HepG2 (cell line): Measurements from ENCODE around the gene PPP1R27. TPM values are rescaled to one million over a fixed set of nuclear protein-coding genes. Genes with fewer than 3 reads are reported as not detected.

Source experiments
- ATAC-seq: fragments of 200-7000 bp; cut with Tn5 transposase; 3 replicates; pipeline ENCODE4 v1.9.1; 2020; ENCODE audit warnings: mild to moderate bottlenecking, moderate library complexity
- BruUV-seq: library from RNA; stranded (reverse); fragments of 400-500 nt; replicated peaks from 2 replicates; lab custom pipeline; 2021; lab: Mats Ljungman, UMichigan
- CTCF ChIA-PET: fragments of 300-600 bp; formaldehyde crosslinking; extraction: SDS; loops from one replicate; lab custom pipeline; 2021; ENCODE audit warnings: low total read pairs, inconsistent platforms, low intra/inter-chr PET ratio; lab: Yijun Ruan, JAX
- POLR2A ChIA-PET: fragments of 350-600 bp; sonication (Branson Sonifier 250); formaldehyde crosslinking; loops from one replicate; lab custom pipeline; 2020; ENCODE audit warnings: antibody characterized with exemption, inconsistent platforms; lab: Yijun Ruan, JAX
- DNase-seq: peaks from one replicate; pipeline ENCODE4 v3.0.0-alpha.2; 2015; ENCODE audit warnings: low spot score
- FAIRE-seq: peaks from 3 replicates; lab custom pipeline; 2011; peaks lifted over from hg19 to GRCh38; lab: Jason Lieb, UNC
- H2AFZ ChIP-seq: one replicate; pipeline ENCODE4 v1.6.1; 2011; ENCODE audit warnings: low read length, inconsistent platforms
- H3K27ac ChIP-seq: fragments of 300-600 bp; 3 replicates; pipeline ENCODE4 v1.8.0; 2011; ENCODE audit warnings: mixed run types, mild to moderate bottlenecking, mixed read lengths, low read length, inconsistent platforms; ENCODE audit not compliant: insufficient read depth; ENCODE audit errors: extremely low read length
- H3K27me3 ChIP-seq, 2 experiments: fragments of 200-600 bp in 1 of 2; 2 replicates in 1 of 2; 3 replicates in 1 of 2; pipeline versions ENCODE4 v1.6.0 to v1.8.0; 2011; ENCODE audit warnings: low read length in 2 of 2, mild to moderate bottlenecking in 2 of 2, moderate library complexity in 2 of 2, inconsistent platforms in 1 of 2; ENCODE audit not compliant: insufficient read depth in 2 of 2, control insufficient read depth in 1 of 2
- H3K36me3 ChIP-seq, 2 experiments: fragments of 200-600 bp in 1 of 2; replicated peaks in 1 of 2; 2 replicates in 1 of 2; 3 replicates in 1 of 2; pipeline versions ENCODE4 v1.5.1 to v1.8.0; 2011; ENCODE audit warnings: low read length in 2 of 2, inconsistent platforms in 1 of 2; ENCODE audit not compliant: insufficient read depth in 2 of 2, control insufficient read depth in 1 of 2
- H3K4me1 ChIP-seq: 2 replicates; pipeline ENCODE4 v1.5.1; 2012; ENCODE audit warnings: low read length, inconsistent platforms; ENCODE audit not compliant: insufficient read depth
- H3K4me2 ChIP-seq: 2 replicates; pipeline ENCODE4 v1.6.0; 2011; ENCODE audit warnings: low read depth, low read length, inconsistent platforms
- H3K4me3 ChIP-seq, 3 experiments: fragments of 200-600 bp in 1 of 3; sonication (generic), shearing (Covaris generic) in 1 of 3; replicated peaks in 1 of 3; 2 replicates each; pipeline ENCODE4 v1.5.1; 2011 to 2016; ENCODE audit warnings: low read length in 3 of 3, inconsistent platforms in 2 of 3, low read depth in 2 of 3, mild to moderate bottlenecking in 2 of 3, control low read depth in 1 of 3, mixed read lengths in 1 of 3; ENCODE audit not compliant: insufficient read depth in 1 of 3
- H3K79me2 ChIP-seq: one replicate; pipeline ENCODE4 v1.6.1; 2011; ENCODE audit warnings: low read length, inconsistent platforms; ENCODE audit not compliant: insufficient read depth
- H3K9ac ChIP-seq: 2 replicates; pipeline ENCODE4 v1.6.0; 2011; ENCODE audit warnings: mild to moderate bottlenecking, low read depth, low read length, inconsistent platforms; ENCODE audit not compliant: insufficient read depth
- H3K9me3 ChIP-seq: 2 replicates; pipeline ENCODE4 v1.5.1; 2012; ENCODE audit warnings: mild to moderate bottlenecking, low read length
- H4K20me1 ChIP-seq: 2 replicates; pipeline ENCODE4 v1.6.0; 2011; ENCODE audit warnings: inconsistent platforms, mild to moderate bottlenecking, low read length, moderate library complexity; ENCODE audit not compliant: insufficient read depth
- CEBPB ChIP-seq: IDR thresholded peaks from 2 replicates; pipeline ENCODE4 v1.6.1; 2011; ENCODE audit warnings: low read depth, low read length, improper control_type of control experiment, borderline replicate concordance
- ELF4 ChIP-seq: sonication (generic); formaldehyde crosslinking; IDR thresholded peaks from 2 replicates; pipeline ENCODE4 v1.5.0; 2020; ENCODE audit warnings: missing genetic modification reagents, mild to moderate bottlenecking, moderate library complexity, borderline replicate concordance
- HDAC2 ChIP-seq: sonication (generic); formaldehyde crosslinking; IDR thresholded peaks from 2 replicates; pipeline ENCODE4 v1.4.0; 2020; ENCODE audit warnings: missing genetic modification reagents
- SAP130 ChIP-seq: IDR thresholded peaks from 2 replicates; pipeline ENCODE4 v1.6.1; 2016; ENCODE audit warnings: low read depth
- SKIL ChIP-seq: sonication (generic); formaldehyde crosslinking; IDR thresholded peaks from 2 replicates; pipeline ENCODE4 v1.8.0; 2022; ENCODE audit warnings: missing genetic modification reagents, mild to moderate bottlenecking, moderate library complexity, borderline replicate concordance
- SOX6 ChIP-seq, 2 experiments: fragments of 450-650 bp in 1 of 2; sonication (generic) in 1 of 2; formaldehyde crosslinking in 1 of 2; IDR thresholded peaks; 2 replicates each; pipeline versions ENCODE4 v1.4.0 to v1.6.1; 2017 to 2020; ENCODE audit warnings: antibody characterized with exemption in 1 of 2, mild to moderate bottlenecking in 1 of 2, missing genetic modification reagents in 1 of 2
- ZNF766 ChIP-seq: sonication (generic); formaldehyde crosslinking; IDR thresholded peaks from 2 replicates; pipeline ENCODE4 v1.5.0; 2020; ENCODE audit warnings: missing genetic modification reagents, borderline replicate concordance
- ZNF891 ChIP-seq: sonication (generic); formaldehyde crosslinking; IDR thresholded peaks from 2 replicates; pipeline ENCODE4 v1.5.0; 2020; ENCODE audit warnings: mild to moderate bottlenecking, missing genetic modification reagents
- WGBS: methylation state at CpG from one replicate; pipeline ENCODE4 v1.1.6; 2017; ENCODE audit warnings: low lambda C conversion rate; 5-methylcytosine and 5-hydroxymethylcytosine counted together
- in situ Hi-C: cut with HindIII; loops from 2 replicates; pipeline ENCODE4 v1.10.0; 2017; ENCODE audit warnings: low pct_unique_long_range_greater_than_20kb; ENCODE audit not compliant: extremely low pct_ligation_motif_present
- intact Hi-C: fragments of 100-400 bp; cut with micrococcal nuclease; formaldehyde crosslinking; loops from one replicate; pipeline ENCODE4 v1.10.0; 2022; ENCODE audit not compliant: unreplicated experiment
- polyA plus RNA-seq, 8 experiments: library from polyadenylated mRNA; depleted of rRNA in 3 of 8; stranded (reverse) in 7 of 8; unstranded in 1 of 8; fragments of >200 nt; fragmentation: Illumina TruSeq in 4 of 8; extraction: Trizol in 4 of 8; gene quantifications; 2 replicates each; pipeline versions ENCODE4 v1.2.1 to v1.2.3, GENCODE V29; 2011 to 2016; ENCODE audit warnings: low read depth in 4 of 8, missing spikeins in 1 of 8, mixed read lengths in 1 of 8; ENCODE audit not compliant: insufficient read depth in 1 of 8
- total RNA-seq, 5 experiments: library from RNA; depleted of rRNA; stranded (reverse); fragments of >200 nt; fragmentation: Illumina TruSeq; extraction: Trizol; gene quantifications; 2 replicates each; pipeline ENCODE4 v1.2.3, GENCODE V29; 2016; ENCODE audit warnings: low read depth in 1 of 5
- TF ChIP-seq, protein P1 (sequence below): sonication (generic); formaldehyde crosslinking; IDR thresholded peaks from 2 replicates; pipeline ENCODE4 v1.9.0; 2022; ENCODE audit warnings: missing genetic modification reagents, mild to moderate bottlenecking, borderline replicate concordance

Gene PPP1R27
- total and polyA plus RNA-seq, 2 of the 13 experiments (the other 11 are each of a cell fraction or from before 2014, with no cell fraction given), result 0.17 to 1.00 TPM

DNA sequence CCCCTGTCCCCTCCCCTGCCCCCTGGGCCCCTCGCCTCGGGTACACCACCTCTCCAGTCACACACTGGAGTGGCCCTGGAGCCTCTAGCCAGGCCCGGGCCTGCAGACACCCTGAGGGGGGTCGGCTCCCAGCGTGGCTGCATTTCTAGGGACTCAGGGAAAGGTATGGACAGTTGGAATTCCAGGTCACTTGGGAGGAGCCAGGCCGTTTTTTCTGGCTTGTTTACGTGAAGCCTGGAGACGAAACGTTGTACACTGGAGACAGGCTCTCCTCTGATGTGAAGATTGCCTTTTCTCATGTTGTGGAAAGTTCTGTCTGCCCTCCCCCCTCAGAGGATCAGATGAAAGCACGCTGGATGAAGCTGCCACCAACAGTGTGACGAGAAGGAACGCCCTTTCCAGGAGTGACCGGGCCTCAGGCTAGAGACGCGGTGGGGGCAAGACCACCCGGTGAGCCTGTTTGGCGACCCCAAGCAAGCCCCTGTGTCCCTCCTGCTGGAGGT is 4.0 kb upstream of the PPP1R27 start:
- Histone ChIP-seq H2AFZ (no peak overlapping the region), H4K20me1 (peaks cover 6% of the 10 kb centered on the region; the same call in 1 of the 2 replicates), H3K4me1 (peaks cover 63% of the 10 kb centered on the region), H3K79me2 (no peaks in the 10 kb centered on the region), H3K27me3 (no peaks in the 10 kb centered on the region), H3K9me3 (no peaks in the 10 kb centered on the region), H3K27ac (no peak overlapping the region), H3K36me3 (peaks cover 5 to 13% of the 10 kb centered on the region in 2 experiments; a peak in 3 of 5 replicates), H3K4me3 (peak overlapping the region in 1 of 3 experiments; percentile 0; a peak in 1 of 6 replicates), H3K9ac (no peak overlapping the region), H3K4me2 (peak overlapping the region; percentile 10; the same call in 1 of the 2 replicates)
- BruUV-seq, result no TSS peak
- DNase-seq, result no peak
- no peak for FAIRE-seq
- TF ChIP-seq ZNF891 (CRISPR knock-in tag), result 0 out of 2 replicates have a peak, but pooled peaks have one; percentile 49
- 0 out of 2 replicates have a peak, but pooled peaks have one; percentile 34 for TF ChIP-seq ZNF766
- TF ChIP-seq SAP130 (CRISPR knock-in tag), result no peak
- no peak for ATAC-seq
- intact Hi-C loops (no loop called here), in situ Hi-C loops (no loop called here)
- WGBS, result 32% methylated on average over 17 of the region's 17 CpGs
- POLR2A ChIA-PET, result interaction anchor here (1.2 to 8.9 kb wide), 4 partner anchors 17 to 112 kb away, joined by 3 to 40 read pairs (median 6); partner anchors contain the start of gene P4HB
- CTCF ChIA-PET, result no interaction called here

GRCh38 chr17:81837641-81838040 is 2.8 kb upstream of the PPP1R27 start:
- H4K20me1 ChIP-seq, result no peaks in the 10 kb centered on the region; the same call in 1 of the 2 replicates
- peaks cover 0 to 1% of the 10 kb centered on the region in 2 experiments; a peak in 1 of 5 replicates for H3K36me3 ChIP-seq
- H2AFZ ChIP-seq, result no peak overlapping the region
- ChIA-PET POLR2A (interaction anchor here (0.7 to 8.9 kb wide), 8 partner anchors 14 to 166 kb away, joined by 3 to 40 read pairs (median 4); partner anchors contain the start of gene P4HB), CTCF (no interaction called here)
- H3K79me2 ChIP-seq, result no peaks in the 10 kb centered on the region
- BruUV-seq, result no TSS peak
- H3K27me3 ChIP-seq, result no peaks in the 10 kb centered on the region; a peak in 1 of 5 replicates
- H3K9ac ChIP-seq, result no peak overlapping the region
- FAIRE-seq, result peak; percentile 42
- no peak overlapping the region for H3K27ac ChIP-seq
- DNase-seq, result peak; percentile 71
- no peaks in the 10 kb centered on the region for H3K9me3 ChIP-seq
- H3K4me3 ChIP-seq, result no peak overlapping the region
- peaks cover 69% of the 10 kb centered on the region for H3K4me1 ChIP-seq
- in situ Hi-C loops (no loop called here), intact Hi-C loops (no loop called here)
- no peak for ATAC-seq
- 3% methylated on average over 8 of the region's 9 CpGs for WGBS
- H3K4me2 ChIP-seq, result peak overlapping the region; percentile 28
- TF ChIP-seq SOX6 (IDR thresholded peaks at IDR 0.05) (no peak), SOX6 (CRISPR knock-in tag; IDR thresholded peaks at IDR 0.05) (peak; percentile 35; the same call in 1 of the 2 replicates), SKIL (CRISPR knock-in tag) (no peak), HDAC2 (CRISPR knock-in tag) (peak; percentile 56; the same call in 1 of the 2 replicates), CEBPB (peak; percentile 89), ELF4 (CRISPR knock-in tag) (no peak)
- TF ChIP-seq, protein P1, sequence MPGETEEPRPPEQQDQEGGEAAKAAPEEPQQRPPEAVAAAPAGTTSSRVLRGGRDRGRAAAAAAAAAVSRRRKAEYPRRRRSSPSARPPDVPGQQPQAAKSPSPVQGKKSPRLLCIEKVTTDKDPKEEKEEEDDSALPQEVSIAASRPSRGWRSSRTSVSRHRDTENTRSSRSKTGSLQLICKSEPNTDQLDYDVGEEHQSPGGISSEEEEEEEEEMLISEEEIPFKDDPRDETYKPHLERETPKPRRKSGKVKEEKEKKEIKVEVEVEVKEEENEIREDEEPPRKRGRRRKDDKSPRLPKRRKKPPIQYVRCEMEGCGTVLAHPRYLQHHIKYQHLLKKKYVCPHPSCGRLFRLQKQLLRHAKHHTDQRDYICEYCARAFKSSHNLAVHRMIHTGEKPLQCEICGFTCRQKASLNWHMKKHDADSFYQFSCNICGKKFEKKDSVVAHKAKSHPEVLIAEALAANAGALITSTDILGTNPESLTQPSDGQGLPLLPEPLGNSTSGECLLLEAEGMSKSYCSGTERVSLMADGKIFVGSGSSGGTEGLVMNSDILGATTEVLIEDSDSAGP, result 0 out of 2 replicates have a peak, but pooled peaks have one; percentile 35
